ENCODE measurements around the gene CCNB1.

- TF ChIP-seq SPI1 (IDR thresholded peaks at IDR 0.05; ENCODE audit: borderline replicate concordance, low read depth), result no peak
- no peak for TF ChIP-seq CTCF (IDR thresholded peaks at IDR 0.05; ENCODE audit: insufficient read depth, low read length)
- TF ChIP-seq POLR2AphosphoS5 (IDR thresholded peaks at IDR 0.05; ENCODE audit: low read depth), result no peak
- TF ChIP-seq GABPA (IDR thresholded peaks at IDR 0.05; ENCODE audit: low read depth), result no peak
These were observed 3.5 kb downstream of the CCNB1 start for GRCh38 chr5:69170495-69170894.

Data from HL-60 (cell line).